Right atrium auricular region (tissue), 2 donors: ENCODE data around the gene GLRA2. TPM values are rescaled to one million over a fixed set of nuclear protein-coding genes. Genes with fewer than 3 reads are reported as not detected.

Experiments used
- DNase-seq: peaks from one replicate; pipeline ENCODE4 v3.0.0-alpha.2; 2019; ENCODE audit warnings: low spot score
- H3K27ac ChIP-seq, 2 donors: fragments of 200-600 bp; sonication (generic); 1 replicate in 1 of 2; 2 replicates in 1 of 2; pipeline ENCODE4 v1.5.1; 2016 to 2019
- H3K27me3 ChIP-seq, 2 donors: fragments of 200-600 bp; sonication (generic); one replicate each; pipeline versions ENCODE4 v1.5.1 to v1.6.0; 2017 to 2019
- H3K36me3 ChIP-seq: fragments of 200-600 bp; sonication (generic); one replicate; pipeline ENCODE4 v1.5.1; 2016
- H3K4me1 ChIP-seq, 2 donors: fragments of 200-600 bp; sonication (generic); one replicate each; pipeline versions ENCODE4 v1.5.1 to v1.6.0; 2017 to 2019
- H3K4me3 ChIP-seq, 2 donors: fragments of 200-600 bp; sonication (generic); 1 replicate in 1 of 2; 2 replicates in 1 of 2; pipeline ENCODE4 v1.5.1; 2017 to 2019; ENCODE audit warnings: mild to moderate bottlenecking in 1 of 2, moderate library complexity in 1 of 2
- H3K9me3 ChIP-seq, 2 donors: fragments of 200-600 bp; sonication (generic); one replicate each; pipeline ENCODE4 v1.5.1; 2019
- CTCF ChIP-seq, 2 donors: fragments of 200-600 bp; sonication (generic); IDR thresholded peaks; one replicate each; pipeline ENCODE4 v1.5.1; 2019; ENCODE audit warnings: antibody characterized with exemption in 2 of 2
- total RNA-seq, 2 donors: library from RNA; depleted of rRNA; stranded (reverse); fragments of >200 nt; gene quantifications; one replicate each; pipeline ENCODE4 v1.1.0, GENCODE V29; 2016

The GLRA2 gene
- total RNA-seq: not detected

- no peak within 1 kb of the TSS for H3K4me3 ChIP-seq
- no peaks in the 10 kb centered on the region for H3K4me1 ChIP-seq
- no peak for TF ChIP-seq CTCF (IDR thresholded peaks at IDR 0.05)
- no peak for DNase-seq
- H3K36me3 ChIP-seq: no peaks in the 10 kb centered on the region
- H3K9me3 ChIP-seq: no peaks in the 10 kb centered on the region
- no peaks in the 10 kb centered on the region for H3K27me3 ChIP-seq
- no peak within 1 kb of the TSS for H3K27ac ChIP-seq
These were observed at the start of gene GLRA2 for GRCh38 chrX:14529290-14529989. GLRA2 (plus strand) TSS chrX:14529536; CDS start chrX:14530058, 522 bp downstream.

GRCh38 chrX:14489437-14489836 lies 39.9 kb upstream of the GLRA2 start:
- no peak for DNase-seq
- H3K4me1 ChIP-seq: no peaks in the 10 kb centered on the region
- H3K27ac ChIP-seq: no peak overlapping the region
- no peak overlapping the region for H3K4me3 ChIP-seq
- H3K36me3 ChIP-seq: no peaks in the 10 kb centered on the region
- H3K27me3 ChIP-seq: no peaks in the 10 kb centered on the region
- H3K9me3 ChIP-seq: no peaks in the 10 kb centered on the region
- no peak for TF ChIP-seq CTCF (IDR thresholded peaks at IDR 0.05)

DNA sequence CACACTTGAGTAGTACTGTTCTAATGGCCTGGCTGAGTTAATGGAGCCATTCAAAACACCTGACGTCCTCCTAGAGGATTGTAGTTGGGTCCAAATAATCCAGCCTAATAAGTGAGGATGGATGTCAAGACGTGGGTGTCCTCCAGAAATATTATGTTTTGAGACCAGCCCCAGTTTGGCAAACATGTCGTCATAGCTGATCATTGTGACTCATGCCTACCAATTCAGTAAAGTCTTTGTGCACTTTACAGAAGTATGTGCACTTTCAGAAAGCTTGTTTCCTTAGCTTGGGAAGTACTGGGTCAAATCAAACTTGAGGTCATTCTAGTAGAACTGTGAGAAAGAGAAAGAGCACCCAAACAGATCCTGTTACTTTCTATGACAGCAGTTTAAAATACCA lies 37.6 kb upstream of the GLRA2 start:
- TF ChIP-seq CTCF (IDR thresholded peaks at IDR 0.05): no peak
- Histone ChIP-seq H3K9me3 (no peaks in the 10 kb centered on the region), H3K4me1 (no peaks in the 10 kb centered on the region), H3K4me3 (no peak overlapping the region), H3K27ac (no peak overlapping the region), H3K36me3 (no peaks in the 10 kb centered on the region), H3K27me3 (no peaks in the 10 kb centered on the region)
- DNase-seq: no peak

DNA sequence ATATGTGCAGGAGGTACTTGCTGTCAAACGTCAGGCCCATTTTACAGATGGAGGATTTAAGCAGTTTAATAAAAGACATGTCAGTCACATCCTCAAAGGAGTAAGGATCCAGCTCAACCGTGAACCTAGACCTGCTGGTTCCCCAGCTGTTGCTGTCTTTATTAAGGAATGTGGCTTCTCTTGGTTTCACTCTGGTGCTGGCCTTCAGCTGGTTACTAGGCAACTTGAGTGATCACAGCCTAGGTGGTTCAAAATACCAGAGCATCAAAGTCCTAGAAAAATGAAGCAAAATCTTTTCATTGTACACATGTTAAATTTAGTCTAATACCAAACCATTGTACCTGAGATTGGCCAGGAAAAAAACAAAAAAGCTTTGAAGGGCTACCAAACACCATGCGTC lies 32.7 kb upstream of the GLRA2 start:
- no peak for DNase-seq
- Histone ChIP-seq H3K27me3 (no peaks in the 10 kb centered on the region), H3K27ac (peak overlapping the region; percentile 35 to 58), H3K4me3 (peak overlapping the region in 1 of 2 donors; percentile 22), H3K9me3 (no peaks in the 10 kb centered on the region), H3K36me3 (no peaks in the 10 kb centered on the region), H3K4me1 (no peaks in the 10 kb centered on the region)
- no peak for TF ChIP-seq CTCF (IDR thresholded peaks at IDR 0.05)

GRCh38 chrX:14497184-14497666 lies 32.1 kb upstream of the GLRA2 start:
- no peak for TF ChIP-seq CTCF (IDR thresholded peaks at IDR 0.05)
- DNase-seq: no peak
- Histone ChIP-seq H3K27me3 (no peaks in the 10 kb centered on the region), H3K27ac (peak overlapping the region; percentile 35 to 58), H3K4me3 (peak overlapping the region; percentile 5 to 22), H3K9me3 (no peaks in the 10 kb centered on the region), H3K4me1 (no peaks in the 10 kb centered on the region), H3K36me3 (no peaks in the 10 kb centered on the region)

GRCh38 chrX:14501327-14501726 lies 28.0 kb upstream of the GLRA2 start:
- no peak for DNase-seq
- Histone ChIP-seq H3K27me3 (no peaks in the 10 kb centered on the region), H3K36me3 (no peaks in the 10 kb centered on the region), H3K4me3 (no peak overlapping the region), H3K27ac (no peak overlapping the region), H3K9me3 (no peaks in the 10 kb centered on the region), H3K4me1 (no peaks in the 10 kb centered on the region)
- TF ChIP-seq CTCF (IDR thresholded peaks at IDR 0.05): no peak
